D721Med (cell line): Measurements from ENCODE around the gene HCRTR2.

Experiments used
- DNase-seq: peaks from one replicate; pipeline ENCODE4 v3.0.0; 2011; ENCODE audit warnings: low spot score; ENCODE audit not compliant: insufficient read length
- FAIRE-seq: peaks from 2 replicates; lab custom pipeline; 2011; peaks lifted over from hg19 to GRCh38; lab: Jason Lieb, UNC
- TF ChIP-seq, protein P1 (sequence below): IDR thresholded peaks from 2 replicates; pipeline ENCODE4 v1.5.1; 2012; ENCODE audit warnings: mild to moderate bottlenecking, control low read depth; ENCODE audit not compliant: insufficient read depth; ENCODE audit errors: missing control alignments

Gene HCRTR2

GRCh38 chr6:55174211-55175026, at the start of gene HCRTR2:
TSS of gene HCRTR2 (plus strand) at chr6:55174515. CDS start at chr6:55174588, 73 bp downstream.
- no peak for DNase-seq
- TF ChIP-seq, protein P1, sequence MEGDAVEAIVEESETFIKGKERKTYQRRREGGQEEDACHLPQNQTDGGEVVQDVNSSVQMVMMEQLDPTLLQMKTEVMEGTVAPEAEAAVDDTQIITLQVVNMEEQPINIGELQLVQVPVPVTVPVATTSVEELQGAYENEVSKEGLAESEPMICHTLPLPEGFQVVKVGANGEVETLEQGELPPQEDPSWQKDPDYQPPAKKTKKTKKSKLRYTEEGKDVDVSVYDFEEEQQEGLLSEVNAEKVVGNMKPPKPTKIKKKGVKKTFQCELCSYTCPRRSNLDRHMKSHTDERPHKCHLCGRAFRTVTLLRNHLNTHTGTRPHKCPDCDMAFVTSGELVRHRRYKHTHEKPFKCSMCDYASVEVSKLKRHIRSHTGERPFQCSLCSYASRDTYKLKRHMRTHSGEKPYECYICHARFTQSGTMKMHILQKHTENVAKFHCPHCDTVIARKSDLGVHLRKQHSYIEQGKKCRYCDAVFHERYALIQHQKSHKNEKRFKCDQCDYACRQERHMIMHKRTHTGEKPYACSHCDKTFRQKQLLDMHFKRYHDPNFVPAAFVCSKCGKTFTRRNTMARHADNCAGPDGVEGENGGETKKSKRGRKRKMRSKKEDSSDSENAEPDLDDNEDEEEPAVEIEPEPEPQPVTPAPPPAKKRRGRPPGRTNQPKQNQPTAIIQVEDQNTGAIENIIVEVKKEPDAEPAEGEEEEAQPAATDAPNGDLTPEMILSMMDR: no peak
- no peak for FAIRE-seq

GRCh38 chr6:55130806-55131324, 43.5 kb upstream of the HCRTR2 start:
- TF ChIP-seq, protein P1: no peak
- FAIRE-seq: no peak
- no peak for DNase-seq

GRCh38 chr6:55131616-55132015, 42.7 kb upstream of the HCRTR2 start:
- no peak for DNase-seq
- TF ChIP-seq, protein P1: no peak

DNA sequence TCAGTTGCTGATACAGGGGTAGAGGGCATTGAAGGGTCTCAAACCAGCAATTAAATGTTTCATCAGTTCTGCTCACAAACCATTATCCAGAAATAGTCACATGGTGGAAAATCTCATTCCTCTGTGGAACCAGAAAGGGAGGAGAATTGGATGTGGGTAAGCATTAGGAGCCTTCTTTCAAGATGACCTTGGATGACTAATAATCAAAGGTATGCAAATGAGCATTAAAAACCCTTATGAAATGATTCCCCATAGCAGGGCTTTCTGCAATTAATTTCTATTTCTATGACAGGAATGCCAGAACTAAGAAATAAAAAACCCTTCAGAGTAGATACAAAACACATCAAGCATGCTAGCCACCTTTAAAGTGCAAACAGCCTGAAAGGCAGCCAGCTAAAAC, 37.4 kb upstream of the HCRTR2 start:
- TF ChIP-seq, protein P1: no peak
- DNase-seq (no peak), FAIRE-seq (no peak)

More at GRCh38 chr6:55131616-55132015, 42.7 kb upstream of the HCRTR2 start:
- no peak for FAIRE-seq

GRCh38 chr6:55137929-55138693, 36.2 kb upstream of the HCRTR2 start:
- DNase-seq: no peak
- no peak for FAIRE-seq
- TF ChIP-seq, protein P1: no peak

DNA sequence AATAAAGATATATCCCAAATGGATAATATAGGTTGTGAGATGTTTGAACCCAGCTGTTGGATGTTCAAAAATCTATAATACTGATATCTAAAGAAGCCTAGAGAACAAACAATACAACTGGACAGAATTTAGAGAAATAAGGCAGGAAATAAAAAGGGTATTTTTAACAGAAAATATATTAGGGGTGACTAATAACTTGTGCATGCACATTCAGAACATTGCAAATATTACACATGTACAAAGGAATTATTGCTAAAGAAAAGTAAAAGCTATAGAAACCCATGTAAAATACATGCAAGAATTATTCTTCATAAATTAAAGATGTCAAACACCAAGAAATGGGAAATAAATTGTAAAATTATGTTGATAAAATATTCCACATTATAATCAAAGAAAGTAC, 32.7 kb upstream of the HCRTR2 start:
- DNase-seq: no peak
- TF ChIP-seq, protein P1: no peak
- no peak for FAIRE-seq
